Stimulated activated CD8-positive, alpha-beta memory T cell treated with anti-CD3 and anti-CD28 coated beads, Interleukin-12 subunit alpha, Interleukin-12 subunit beta, amount 100 ng/mL, for 1 hour (primary cell): Measurements from ENCODE around the gene FIBCD1.

Source experiments
- DNase-seq: peaks from one replicate; pipeline ENCODE4 v3.0.0-alpha.2; 2020; ENCODE audit warnings: low read depth

Gene FIBCD1

DNA sequence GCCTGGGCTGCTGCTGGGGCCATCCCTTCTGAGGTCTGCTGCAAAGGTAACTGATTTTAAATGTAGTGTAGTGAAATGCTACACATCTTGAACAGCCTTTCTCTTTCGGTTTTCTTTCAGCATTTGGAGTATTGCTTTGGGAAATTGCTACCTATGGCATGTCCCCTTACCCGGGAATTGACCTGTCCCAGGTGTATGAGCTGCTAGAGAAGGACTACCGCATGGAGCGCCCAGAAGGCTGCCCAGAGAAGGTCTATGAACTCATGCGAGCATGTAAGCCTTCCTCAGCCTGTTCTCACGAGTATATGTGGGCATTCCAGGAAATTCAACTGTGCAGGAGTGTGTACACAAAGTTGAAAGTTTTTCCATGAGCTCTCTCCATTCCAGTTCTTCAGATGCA, 60.8 kb downstream of the FIBCD1 start:
- no peak for DNase-seq

DNA sequence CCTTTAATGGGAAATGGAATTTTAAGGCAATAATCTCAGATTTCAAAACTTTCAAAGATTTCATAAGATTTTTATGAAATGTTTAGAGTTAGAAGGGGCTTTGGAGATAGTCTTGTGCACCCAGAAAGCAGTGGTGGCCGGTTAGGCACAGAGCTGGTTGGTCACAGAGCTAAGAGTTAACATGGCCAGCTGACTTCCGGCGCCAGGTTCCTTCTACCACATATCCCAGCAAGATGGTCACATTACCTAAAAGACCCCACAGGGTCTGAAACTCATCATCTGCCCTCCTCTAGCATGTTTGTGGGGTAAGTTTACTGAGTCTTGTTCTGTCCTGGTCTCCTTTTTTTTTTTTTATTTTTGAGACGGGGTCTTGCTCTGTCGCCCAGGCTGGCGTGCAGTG, 61.7 kb downstream of the FIBCD1 start:
- no peak for DNase-seq

DNA sequence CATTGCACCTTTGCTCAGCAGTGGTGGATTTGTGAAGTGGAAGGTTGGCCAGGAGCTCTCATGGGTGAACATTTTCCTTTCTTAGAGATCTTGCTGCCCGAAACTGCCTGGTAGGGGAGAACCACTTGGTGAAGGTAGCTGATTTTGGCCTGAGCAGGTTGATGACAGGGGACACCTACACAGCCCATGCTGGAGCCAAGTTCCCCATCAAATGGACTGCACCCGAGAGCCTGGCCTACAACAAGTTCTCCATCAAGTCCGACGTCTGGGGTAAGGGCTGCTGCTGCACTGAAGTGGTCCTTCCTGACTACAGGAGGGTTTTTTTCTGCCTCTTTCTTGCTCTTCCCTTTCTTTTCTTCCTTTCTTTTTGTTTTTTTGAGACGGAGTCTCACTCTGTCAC, 64.3 kb downstream of the FIBCD1 start:
- DNase-seq = no peak

DNA sequence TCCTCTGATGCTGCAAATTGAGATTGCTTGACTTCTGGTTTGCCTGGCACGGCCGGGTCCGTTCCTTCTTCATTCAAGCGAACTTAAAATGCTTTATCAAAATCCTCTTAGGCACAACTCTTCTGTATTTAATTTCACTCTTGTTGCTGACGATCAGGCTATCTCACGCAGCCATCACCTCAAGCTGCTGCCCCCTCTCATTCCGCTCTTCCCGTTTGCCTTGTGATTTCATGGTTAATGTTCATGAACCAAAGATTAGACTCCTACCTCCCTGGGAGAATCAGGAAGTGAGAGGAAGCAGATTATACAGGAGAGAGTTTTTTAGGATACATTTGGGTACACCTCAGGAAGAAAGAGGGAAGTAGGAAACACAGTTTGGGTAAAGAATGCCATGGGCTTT, 65.1 kb downstream of the FIBCD1 start:
- no peak for DNase-seq

DNA sequence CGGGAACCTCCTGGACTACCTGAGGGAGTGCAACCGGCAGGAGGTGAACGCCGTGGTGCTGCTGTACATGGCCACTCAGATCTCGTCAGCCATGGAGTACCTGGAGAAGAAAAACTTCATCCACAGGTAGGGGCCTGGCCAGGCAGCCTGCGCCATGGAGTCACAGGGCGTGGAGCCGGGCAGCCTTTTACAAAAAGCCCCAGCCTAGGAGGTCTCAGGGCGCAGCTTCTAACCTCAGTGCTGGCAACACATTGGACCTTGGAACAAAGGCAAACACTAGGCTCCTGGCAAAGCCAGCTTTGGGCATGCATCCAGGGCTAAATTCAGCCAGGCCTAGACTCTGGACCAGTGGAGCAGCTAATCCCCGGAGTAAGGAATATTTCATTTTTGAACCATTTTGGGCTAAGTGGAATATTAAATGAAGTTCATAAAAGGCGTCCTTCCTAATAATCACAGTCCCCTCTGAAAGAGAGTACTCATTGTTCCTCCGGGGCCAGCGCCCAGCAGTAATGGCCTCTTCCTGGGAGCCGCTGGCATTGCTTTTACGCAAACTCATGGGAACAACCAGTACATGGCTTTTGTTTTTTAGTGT, 66.0 kb downstream of the FIBCD1 start:
- DNase-seq = no peak

DNA sequence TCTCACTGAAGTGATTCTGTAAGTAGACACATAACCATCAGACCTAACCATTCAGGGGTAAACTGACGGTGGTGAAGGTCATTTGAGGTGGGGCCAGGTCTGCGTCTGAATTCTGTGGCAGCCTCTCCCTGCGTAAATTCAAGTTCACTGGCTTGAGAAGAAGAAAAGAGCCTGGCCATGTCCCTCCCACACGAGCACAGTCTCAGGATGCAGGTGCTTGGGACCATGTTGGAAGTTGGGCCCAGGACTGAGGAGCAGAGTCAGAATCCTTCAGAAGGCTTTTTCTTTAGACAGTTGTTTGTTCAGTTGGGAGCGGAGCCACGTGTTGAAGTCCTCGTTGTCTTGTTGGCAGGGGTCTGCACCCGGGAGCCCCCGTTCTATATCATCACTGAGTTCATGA, 66.5 kb downstream of the FIBCD1 start:
- no peak for DNase-seq

- DNase-seq = no peak
Observed at GRCh38 chr9:130872093-130872492, 67.0 kb downstream of the FIBCD1 start.

- no peak for DNase-seq
Observed at GRCh38 chr9:130871395-130872062, 67.5 kb downstream of the FIBCD1 start.

DNA sequence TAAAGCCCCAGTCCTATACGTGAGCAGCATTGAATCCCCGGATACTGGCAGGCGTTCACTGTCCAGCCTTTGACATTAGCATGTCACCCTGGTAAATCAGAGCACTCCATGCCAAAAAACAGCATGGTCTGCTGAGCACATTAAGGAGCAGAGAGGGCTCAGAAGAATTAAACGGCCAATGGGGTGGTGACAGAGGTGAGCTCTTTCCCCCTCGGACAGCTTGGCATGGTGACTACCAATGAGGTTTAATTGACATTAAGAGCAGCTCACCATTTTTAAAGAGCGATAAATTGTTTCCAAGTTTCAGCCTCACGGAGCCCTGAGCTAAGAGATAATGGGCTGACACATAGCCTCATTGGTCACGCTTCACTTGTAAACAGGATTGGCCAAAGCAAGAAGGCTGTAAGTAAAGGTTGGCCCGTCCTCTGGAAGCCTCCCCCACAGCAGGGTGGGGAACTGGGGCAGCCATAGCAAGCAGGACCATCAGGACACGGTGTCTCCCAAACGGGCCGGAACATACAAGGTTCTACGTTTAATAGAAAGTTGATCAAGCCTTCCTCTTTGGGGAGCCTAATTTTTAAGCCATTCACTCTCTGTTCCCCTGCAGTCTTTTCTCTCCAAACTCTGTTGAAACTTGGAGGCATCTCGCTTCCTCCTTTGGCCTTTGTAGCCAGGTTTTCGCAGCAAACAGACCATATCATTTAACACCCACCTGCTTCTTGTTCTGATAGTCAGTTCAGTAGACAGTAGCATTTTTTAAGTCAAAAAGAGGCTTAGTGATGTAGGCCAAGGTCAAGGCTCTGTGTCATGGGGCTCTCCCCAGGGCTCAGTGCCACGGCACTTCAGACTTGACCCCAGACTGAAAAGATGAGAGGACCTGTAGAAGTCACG, 68.3 kb downstream of the FIBCD1 start:
- no peak for DNase-seq

DNA sequence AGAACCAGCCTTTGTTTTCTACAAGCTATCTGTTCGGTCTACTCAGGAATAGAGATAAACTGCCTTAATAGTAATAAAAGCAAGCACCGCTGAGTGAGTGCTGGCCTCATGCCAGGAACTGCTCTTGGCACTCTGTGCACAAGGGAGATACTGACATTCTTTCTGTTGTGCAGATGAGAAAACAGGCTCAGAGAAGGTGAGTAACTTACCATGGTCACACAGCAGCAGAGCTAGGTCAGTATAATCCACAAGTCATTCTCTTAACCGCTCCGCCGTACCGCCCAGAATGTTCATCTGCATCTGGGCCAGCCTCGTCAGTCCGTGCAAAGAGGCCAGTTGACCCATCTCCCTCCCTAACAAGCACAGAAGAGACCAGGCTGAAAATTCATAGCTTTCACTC, 69.8 kb downstream of the FIBCD1 start:
- DNase-seq = no peak

DNA sequence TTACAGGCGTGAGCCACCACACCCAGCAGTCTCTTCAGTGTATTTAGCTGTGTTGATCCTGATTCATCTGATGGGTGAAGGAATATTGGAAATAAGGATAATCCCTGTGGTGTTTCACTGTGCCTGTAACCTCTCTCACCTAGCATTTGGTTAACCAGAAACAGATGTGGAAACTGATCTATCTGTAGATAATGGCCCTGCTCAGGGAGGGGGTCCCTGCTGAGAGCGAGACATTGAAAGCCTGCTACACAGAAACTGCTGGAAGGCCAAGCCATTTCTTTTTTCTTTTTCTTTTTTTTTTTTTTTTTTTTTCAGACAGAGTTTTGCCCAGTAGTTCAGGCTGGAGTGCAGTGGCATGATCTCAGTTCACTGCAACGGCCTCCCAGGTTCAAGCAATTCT, 70.8 kb downstream of the FIBCD1 start:
- DNase-seq = no peak

- DNase-seq = no peak
Observed at GRCh38 chr9:130867556-130867955, 71.5 kb downstream of the FIBCD1 start.

DNA sequence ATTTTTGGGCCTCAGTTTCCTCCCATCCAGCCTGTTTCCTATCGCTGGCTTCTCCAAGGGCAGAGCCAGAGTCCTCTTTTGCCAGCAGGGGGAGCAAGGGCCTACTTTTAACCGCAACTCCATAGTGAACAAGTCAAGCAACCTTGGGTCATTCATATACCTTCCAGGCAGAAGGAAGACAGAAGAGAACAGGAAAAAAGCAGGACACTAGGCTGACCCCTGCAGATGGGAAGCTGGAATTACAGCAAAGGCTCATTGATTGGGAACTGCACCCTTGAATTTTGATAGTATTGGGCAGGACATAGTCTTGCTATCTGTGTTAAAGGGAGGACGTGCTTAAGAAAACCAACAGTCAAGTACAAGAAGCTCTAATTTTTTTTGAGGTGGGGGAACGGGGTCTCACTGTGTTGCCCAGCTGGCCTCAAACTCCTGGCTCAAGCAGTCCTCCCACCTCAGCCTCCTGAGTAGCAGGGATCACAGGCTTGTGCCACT, 72.5 kb downstream of the FIBCD1 start:
- peak; percentile 19 for DNase-seq

- DNase-seq = no peak
Observed at GRCh38 chr9:130865921-130866320, 73.1 kb downstream of the FIBCD1 start.

- DNase-seq = no peak
Observed at GRCh38 chr9:130864541-130864940, 74.5 kb downstream of the FIBCD1 start.

- DNase-seq = no peak
Observed at GRCh38 chr9:130862747-130863146, 76.3 kb downstream of the FIBCD1 start.

GRCh38 chr9:130862217-130862616, 76.8 kb downstream of the FIBCD1 start:
- DNase-seq = no peak

DNA sequence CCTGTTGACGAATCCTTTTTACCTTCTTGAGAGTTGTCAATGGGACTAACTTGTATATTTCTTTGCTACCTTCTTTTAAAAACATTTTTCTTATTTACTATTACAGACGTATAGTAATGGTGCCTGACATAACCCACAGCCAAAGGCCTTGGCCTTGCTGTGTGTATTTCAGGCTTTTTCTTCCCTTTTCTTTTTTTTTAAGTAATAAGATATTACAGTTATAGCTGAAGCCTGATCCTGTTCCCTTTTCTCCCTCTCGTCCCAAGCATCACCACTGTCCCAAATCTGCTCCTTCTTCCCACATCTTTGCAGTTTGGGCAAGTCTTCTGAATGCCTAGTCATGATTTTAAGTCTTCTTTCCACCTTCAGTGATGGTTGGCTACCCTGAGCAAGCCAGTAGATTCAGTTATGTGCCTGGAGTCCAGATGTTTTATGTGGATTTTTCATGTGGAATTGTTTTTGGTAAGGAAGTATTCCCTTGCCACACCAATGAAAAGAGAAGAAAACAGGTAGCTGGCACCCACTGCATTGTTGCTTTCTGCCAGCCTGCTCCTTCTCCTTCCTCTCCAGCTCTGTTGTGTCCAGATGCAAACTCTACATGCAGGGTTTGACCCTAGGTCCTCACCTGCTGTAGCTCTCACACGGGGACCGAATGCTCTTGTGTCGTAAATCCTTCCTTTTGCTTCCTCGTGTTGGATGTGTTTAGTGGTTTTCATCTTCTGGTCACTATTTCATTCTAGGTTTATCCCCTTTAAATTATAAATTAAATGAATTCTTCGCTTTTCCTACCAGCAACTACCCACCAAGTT, 77.5 kb downstream of the FIBCD1 start:
- DNase-seq = no peak

DNA sequence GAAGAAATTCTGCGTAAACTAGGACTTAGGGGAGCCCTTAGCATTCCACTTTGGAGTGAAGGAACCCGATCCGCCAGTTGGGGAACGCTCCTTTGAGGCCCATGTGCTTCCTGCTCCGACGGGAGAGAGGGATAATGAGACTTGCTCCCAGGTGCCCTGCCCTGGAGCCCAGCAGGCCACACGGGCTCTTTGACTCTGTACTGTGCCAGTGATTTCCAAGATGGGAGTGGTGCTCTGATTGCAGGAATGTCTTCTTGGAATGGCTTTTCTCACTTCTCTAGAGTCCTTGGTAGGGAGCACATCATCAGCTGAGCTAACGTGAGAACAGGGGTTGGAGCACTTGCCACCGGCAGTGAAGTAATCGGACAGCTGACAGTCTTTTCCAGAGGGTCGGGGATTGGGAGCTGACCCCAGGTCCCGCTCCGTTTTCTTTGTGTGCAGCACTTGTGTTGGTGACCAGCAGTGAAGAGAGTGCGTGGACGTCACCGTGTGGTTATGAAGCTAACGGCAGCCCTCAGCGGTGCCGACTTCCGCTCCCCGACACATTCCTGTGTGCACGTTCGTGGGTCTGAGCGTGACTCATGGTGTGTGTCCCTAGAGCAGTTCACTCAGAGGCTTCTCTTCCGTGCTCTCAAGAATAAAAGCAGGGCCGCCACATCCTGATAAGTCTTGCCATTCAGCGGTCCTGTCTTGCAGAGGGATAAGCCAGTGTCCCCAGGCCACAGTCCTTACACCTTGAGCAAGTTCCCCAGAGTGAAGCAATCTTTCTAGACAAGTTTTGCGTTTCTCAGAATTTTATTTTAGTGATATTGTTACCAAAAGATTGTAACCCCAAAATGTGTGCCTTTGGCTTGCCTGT, 78.4 kb downstream of the FIBCD1 start:
- DNase-seq = no peak

DNA sequence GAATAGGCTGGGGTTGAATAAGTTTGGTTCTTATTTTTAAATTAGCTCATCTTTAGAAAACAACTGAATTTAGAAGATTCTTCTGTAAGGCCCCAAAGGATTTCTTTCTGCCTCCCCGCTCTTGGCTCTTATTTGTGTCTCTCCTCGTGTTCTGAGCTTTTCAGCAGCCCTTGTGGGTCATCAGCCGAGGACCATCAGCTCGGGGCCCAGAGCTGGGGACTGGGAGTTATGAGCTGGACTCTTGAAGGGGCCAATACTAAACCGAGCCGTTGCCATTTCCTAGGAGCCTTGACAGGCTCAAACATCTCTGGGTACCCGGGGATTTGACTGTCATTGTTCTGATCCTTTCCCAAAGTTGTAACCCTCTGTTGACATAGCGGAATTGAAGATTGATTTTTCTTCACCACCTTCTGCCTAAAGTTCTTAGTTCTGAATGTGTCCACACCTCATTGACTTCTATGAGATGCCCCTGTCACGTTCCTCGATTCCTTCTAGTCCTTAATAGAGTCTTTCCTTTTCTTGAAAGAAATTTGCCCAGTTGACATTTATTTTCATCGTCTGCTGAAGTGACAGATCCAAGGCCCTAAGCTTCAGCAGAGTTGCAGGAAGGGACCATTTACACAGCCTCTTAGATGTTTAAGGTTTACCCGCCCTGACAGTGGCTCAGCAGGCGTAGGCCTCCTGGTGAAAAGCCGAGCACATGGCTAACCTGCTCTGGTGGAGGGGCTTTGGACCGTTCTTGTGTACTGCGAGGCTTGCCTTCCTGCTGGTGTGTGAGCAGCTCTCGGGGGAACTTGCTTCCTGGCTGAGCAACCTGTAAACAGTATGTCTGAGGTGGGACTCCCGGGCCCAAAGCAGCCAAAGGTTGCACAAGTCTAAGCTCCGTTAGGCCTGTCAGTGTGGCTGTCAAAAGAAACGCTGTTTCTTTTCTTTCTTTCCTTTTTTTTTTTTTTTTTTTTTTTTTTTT, 80.0 kb downstream of the FIBCD1 start:
- no peak for DNase-seq
